Suprapubic skin (tissue), 4 donors: ENCODE results near the gene AUTS2. TPM values are rescaled to one million over a fixed set of nuclear protein-coding genes. Genes with fewer than 3 reads are reported as not detected.

Experiments
- DNase-seq, 2 donors: peaks; one replicate each; pipeline ENCODE4 v3.0.0-alpha.2; 2019; ENCODE audit warnings: low spot score in 2 of 2
- H3K27ac ChIP-seq: fragments of 200-600 bp; sonication (generic); one replicate; pipeline ENCODE4 v1.5.1; 2019
- H3K27me3 ChIP-seq: fragments of 200-600 bp; sonication (generic); one replicate; pipeline ENCODE4 v1.5.1; 2019
- H3K36me3 ChIP-seq: fragments of 200-600 bp; sonication (generic); one replicate; pipeline ENCODE4 v1.5.1; 2019
- H3K4me1 ChIP-seq: fragments of 200-600 bp; sonication (generic); one replicate; pipeline ENCODE4 v1.5.1; 2019
- H3K4me3 ChIP-seq: fragments of 200-600 bp; sonication (generic); one replicate; pipeline ENCODE4 v1.5.1; 2019; ENCODE audit warnings: mild to moderate bottlenecking
- H3K9me3 ChIP-seq: fragments of 200-600 bp; sonication (generic); one replicate; pipeline ENCODE4 v1.5.1; 2019
- CTCF ChIP-seq, 2 donors: fragments of 200-600 bp in 1 of 2; fragments of 450-650 bp in 1 of 2; sonication (generic) in 1 of 2; IDR thresholded peaks; one replicate each; pipeline ENCODE4 v1.5.1; 2016 to 2019; ENCODE audit warnings: antibody characterized with exemption in 2 of 2, mild to moderate bottlenecking in 1 of 2, moderate library complexity in 1 of 2
- EP300 ChIP-seq: sonication (generic); formaldehyde crosslinking; IDR thresholded peaks from one replicate; pipeline ENCODE4 v1.6.1; 2017; ENCODE audit warnings: antibody characterized with exemption
- POLR2A ChIP-seq, 2 donors: fragments of 450-650 bp; IDR thresholded peaks; one replicate each; pipeline ENCODE4 v1.6.1; 2017; ENCODE audit warnings: antibody characterized with exemption in 2 of 2, mild to moderate bottlenecking in 2 of 2, moderate library complexity in 2 of 2
- POLR2AphosphoS5 ChIP-seq, 3 donors: sonication (generic); formaldehyde crosslinking; IDR thresholded peaks; one replicate each; pipeline ENCODE4 v1.6.1; 2017; ENCODE audit warnings: antibody characterized with exemption in 3 of 3
- WGBS: methylation state at CpG from one replicate; pipeline ENCODE4 v1.1.5; 2018; 5-methylcytosine and 5-hydroxymethylcytosine counted together
- total RNA-seq, 4 donors: library from RNA; depleted of rRNA; stranded (reverse); fragments of >200 nt; gene quantifications; one replicate each; pipeline ENCODE4 v1.1.0, GENCODE V29; 2016

The AUTS2 gene
- total RNA-seq, 4 donors from 2014 or later: 31.0 to 102 (median 56.4) TPM

GRCh38 chr7:69817121-69817520, 218.8 kb downstream of the AUTS2 start:
- 43% methylated on average over 2 of the region's 2 CpGs for WGBS
- Histone ChIP-seq H3K36me3 (no peaks in the 10 kb centered on the region), H3K4me3 (no peak overlapping the region), H3K4me1 (peaks cover 24% of the 10 kb centered on the region), H3K27me3 (no peaks in the 10 kb centered on the region), H3K9me3 (no peaks in the 10 kb centered on the region), H3K27ac (no peak overlapping the region)
- DNase-seq: no peak
- TF ChIP-seq POLR2AphosphoS5 (IDR thresholded peaks at IDR 0.05) (no peak), EP300 (no peak), POLR2A (IDR thresholded peaks at IDR 0.05) (no peak), CTCF (IDR thresholded peaks at IDR 0.05) (no peak)

GRCh38 chr7:69817841-69818635, 219.8 kb downstream of the AUTS2 start:
- TF ChIP-seq CTCF (IDR thresholded peaks at IDR 0.05) (no peak), EP300 (no peak), POLR2AphosphoS5 (IDR thresholded peaks at IDR 0.05) (no peak)
- no peak for DNase-seq
- H3K27me3 ChIP-seq: no peaks in the 10 kb centered on the region
- 88% methylated on average over 5 of the region's 5 CpGs for WGBS
- no peak overlapping the region for H3K4me3 ChIP-seq
- no peak overlapping the region for H3K27ac ChIP-seq
- no peaks in the 10 kb centered on the region for H3K36me3 ChIP-seq
- H3K4me1 ChIP-seq: peaks cover 24% of the 10 kb centered on the region
- no peaks in the 10 kb centered on the region for H3K9me3 ChIP-seq

- TF ChIP-seq POLR2A (IDR thresholded peaks at IDR 0.05): no peak
- no peak for TF ChIP-seq EP300
- TF ChIP-seq POLR2AphosphoS5 (IDR thresholded peaks at IDR 0.05): no peak
- no peak for TF ChIP-seq CTCF (IDR thresholded peaks at IDR 0.05)
- no peaks in the 10 kb centered on the region for H3K36me3 ChIP-seq
- no peak overlapping the region for H3K4me3 ChIP-seq
- no peak overlapping the region for H3K27ac ChIP-seq
- no peak for DNase-seq
- WGBS: 77% methylated on average over 7 of the region's 7 CpGs
- H3K27me3 ChIP-seq: no peaks in the 10 kb centered on the region
- H3K4me1 ChIP-seq: peaks cover 21% of the 10 kb centered on the region
- H3K9me3 ChIP-seq: no peaks in the 10 kb centered on the region
Measured at GRCh38 chr7:69818636-69819332, 220.5 kb downstream of the AUTS2 start.

GRCh38 chr7:69819333-69819705, 221.0 kb downstream of the AUTS2 start:
- Histone ChIP-seq H3K27ac (no peak overlapping the region), H3K27me3 (no peaks in the 10 kb centered on the region), H3K36me3 (no peaks in the 10 kb centered on the region), H3K9me3 (no peaks in the 10 kb centered on the region), H3K4me3 (no peak overlapping the region), H3K4me1 (peaks cover 16% of the 10 kb centered on the region)
- DNase-seq: no peak
- TF ChIP-seq CTCF (IDR thresholded peaks at IDR 0.05): no peak
- no peak for TF ChIP-seq EP300
- no peak for TF ChIP-seq POLR2A (IDR thresholded peaks at IDR 0.05)
- no peak for TF ChIP-seq POLR2AphosphoS5 (IDR thresholded peaks at IDR 0.05)
- 85% methylated on average over 4 of the region's 4 CpGs for WGBS

- H3K36me3 ChIP-seq: no peaks in the 10 kb centered on the region
- no peak overlapping the region for H3K4me3 ChIP-seq
- TF ChIP-seq CTCF (IDR thresholded peaks at IDR 0.05) (no peak), POLR2AphosphoS5 (IDR thresholded peaks at IDR 0.05) (no peak), POLR2A (IDR thresholded peaks at IDR 0.05) (no peak), EP300 (no peak)
- no peaks in the 10 kb centered on the region for H3K27me3 ChIP-seq
- no peaks in the 10 kb centered on the region for H3K9me3 ChIP-seq
- H3K27ac ChIP-seq: no peak overlapping the region
- WGBS: 77% methylated on average over 3 of the region's 3 CpGs
- no peak for DNase-seq
- H3K4me1 ChIP-seq: peaks cover 12% of the 10 kb centered on the region
Measured at GRCh38 chr7:69820479-69821192, 222.4 kb downstream of the AUTS2 start.
